ENCODE measurements around the gene SYNDIG1.

DNA sequence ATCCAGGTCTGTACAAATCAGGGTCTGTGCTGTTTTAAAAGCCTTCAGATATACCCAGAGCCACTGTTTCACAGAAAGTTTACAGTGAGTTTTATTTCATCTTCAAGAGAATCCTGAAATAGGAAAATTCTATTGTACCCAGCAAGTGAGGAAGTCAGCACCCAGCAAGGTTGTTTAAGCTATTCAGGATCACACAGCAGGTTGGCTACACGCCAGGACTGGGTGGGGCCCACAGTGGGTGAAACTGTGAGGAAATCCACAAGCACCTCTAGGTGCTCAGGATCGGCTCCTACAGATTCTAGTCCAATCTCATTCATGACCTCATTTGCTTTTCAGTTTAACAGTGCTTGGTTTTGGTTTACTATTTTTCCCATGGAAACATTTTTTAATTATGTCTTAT lies 128.9 kb downstream of the SYNDIG1 start:
- TF ChIP-seq, protein P1, sequence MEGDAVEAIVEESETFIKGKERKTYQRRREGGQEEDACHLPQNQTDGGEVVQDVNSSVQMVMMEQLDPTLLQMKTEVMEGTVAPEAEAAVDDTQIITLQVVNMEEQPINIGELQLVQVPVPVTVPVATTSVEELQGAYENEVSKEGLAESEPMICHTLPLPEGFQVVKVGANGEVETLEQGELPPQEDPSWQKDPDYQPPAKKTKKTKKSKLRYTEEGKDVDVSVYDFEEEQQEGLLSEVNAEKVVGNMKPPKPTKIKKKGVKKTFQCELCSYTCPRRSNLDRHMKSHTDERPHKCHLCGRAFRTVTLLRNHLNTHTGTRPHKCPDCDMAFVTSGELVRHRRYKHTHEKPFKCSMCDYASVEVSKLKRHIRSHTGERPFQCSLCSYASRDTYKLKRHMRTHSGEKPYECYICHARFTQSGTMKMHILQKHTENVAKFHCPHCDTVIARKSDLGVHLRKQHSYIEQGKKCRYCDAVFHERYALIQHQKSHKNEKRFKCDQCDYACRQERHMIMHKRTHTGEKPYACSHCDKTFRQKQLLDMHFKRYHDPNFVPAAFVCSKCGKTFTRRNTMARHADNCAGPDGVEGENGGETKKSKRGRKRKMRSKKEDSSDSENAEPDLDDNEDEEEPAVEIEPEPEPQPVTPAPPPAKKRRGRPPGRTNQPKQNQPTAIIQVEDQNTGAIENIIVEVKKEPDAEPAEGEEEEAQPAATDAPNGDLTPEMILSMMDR (IDR thresholded peaks at IDR 0.05): no peak
- TF ChIP-seq POLR2AphosphoS5 (IDR thresholded peaks at IDR 0.05) (no peak), EP300 (IDR thresholded peaks at IDR 0.05; ENCODE audit: low read depth) (no peak)

Measured in transverse colon (tissue), 4 donors.